ENCODE measurements around the gene EGFR.

EGFR gene

DNA sequence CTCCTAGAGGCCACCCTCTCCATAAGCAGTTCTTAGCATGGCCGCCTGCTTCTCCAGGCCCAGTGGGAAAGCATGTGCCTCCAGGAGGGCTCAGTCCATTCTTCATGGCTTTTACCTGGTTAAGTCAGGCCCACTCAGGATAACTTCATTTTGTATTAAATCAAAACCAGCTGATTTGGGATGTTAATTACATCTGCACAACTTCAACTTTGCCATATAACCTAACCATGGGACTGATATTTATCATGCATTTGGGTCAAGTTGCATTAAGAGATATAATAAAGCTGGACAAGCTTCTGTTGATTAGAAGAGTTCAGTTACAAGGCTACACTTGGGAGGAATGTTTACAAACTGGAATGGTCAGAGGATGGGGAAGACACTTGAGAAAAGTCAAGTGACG lies 65.5 kb downstream of the EGFR start:
- H3K79me2 ChIP-seq (ENCODE audit: insufficient read depth, low read depth): no peaks in the 10 kb centered on the region
- H4K20me1 ChIP-seq (ENCODE audit: insufficient read depth): no peaks in the 10 kb centered on the region
- no peak overlapping the region for H3K4me2 ChIP-seq
- H3K4me1 ChIP-seq (ENCODE audit: low read depth, poor library complexity, severe bottlenecking): no peaks in the 10 kb centered on the region
- TF ChIP-seq, protein P1, sequence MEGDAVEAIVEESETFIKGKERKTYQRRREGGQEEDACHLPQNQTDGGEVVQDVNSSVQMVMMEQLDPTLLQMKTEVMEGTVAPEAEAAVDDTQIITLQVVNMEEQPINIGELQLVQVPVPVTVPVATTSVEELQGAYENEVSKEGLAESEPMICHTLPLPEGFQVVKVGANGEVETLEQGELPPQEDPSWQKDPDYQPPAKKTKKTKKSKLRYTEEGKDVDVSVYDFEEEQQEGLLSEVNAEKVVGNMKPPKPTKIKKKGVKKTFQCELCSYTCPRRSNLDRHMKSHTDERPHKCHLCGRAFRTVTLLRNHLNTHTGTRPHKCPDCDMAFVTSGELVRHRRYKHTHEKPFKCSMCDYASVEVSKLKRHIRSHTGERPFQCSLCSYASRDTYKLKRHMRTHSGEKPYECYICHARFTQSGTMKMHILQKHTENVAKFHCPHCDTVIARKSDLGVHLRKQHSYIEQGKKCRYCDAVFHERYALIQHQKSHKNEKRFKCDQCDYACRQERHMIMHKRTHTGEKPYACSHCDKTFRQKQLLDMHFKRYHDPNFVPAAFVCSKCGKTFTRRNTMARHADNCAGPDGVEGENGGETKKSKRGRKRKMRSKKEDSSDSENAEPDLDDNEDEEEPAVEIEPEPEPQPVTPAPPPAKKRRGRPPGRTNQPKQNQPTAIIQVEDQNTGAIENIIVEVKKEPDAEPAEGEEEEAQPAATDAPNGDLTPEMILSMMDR (conservative IDR thresholded peaks at IDR 0.05; ENCODE audit: low read depth, low read length): no peak
- H3K27me3 ChIP-seq (ENCODE audit: insufficient read depth, low read depth): no peaks in the 10 kb centered on the region
- H3K4me3 ChIP-seq (IDR thresholded peaks at IDR 0.05; ENCODE audit: insufficient read depth, low read depth, low read length): no peak overlapping the region
- no peak overlapping the region for H2AFZ ChIP-seq (ENCODE audit: low read depth)
- no peaks in the 10 kb centered on the region for H3K36me3 ChIP-seq (ENCODE audit: insufficient read depth)
- H3K27ac ChIP-seq: no peak overlapping the region
- H3K9ac ChIP-seq: no peak overlapping the region

DNA sequence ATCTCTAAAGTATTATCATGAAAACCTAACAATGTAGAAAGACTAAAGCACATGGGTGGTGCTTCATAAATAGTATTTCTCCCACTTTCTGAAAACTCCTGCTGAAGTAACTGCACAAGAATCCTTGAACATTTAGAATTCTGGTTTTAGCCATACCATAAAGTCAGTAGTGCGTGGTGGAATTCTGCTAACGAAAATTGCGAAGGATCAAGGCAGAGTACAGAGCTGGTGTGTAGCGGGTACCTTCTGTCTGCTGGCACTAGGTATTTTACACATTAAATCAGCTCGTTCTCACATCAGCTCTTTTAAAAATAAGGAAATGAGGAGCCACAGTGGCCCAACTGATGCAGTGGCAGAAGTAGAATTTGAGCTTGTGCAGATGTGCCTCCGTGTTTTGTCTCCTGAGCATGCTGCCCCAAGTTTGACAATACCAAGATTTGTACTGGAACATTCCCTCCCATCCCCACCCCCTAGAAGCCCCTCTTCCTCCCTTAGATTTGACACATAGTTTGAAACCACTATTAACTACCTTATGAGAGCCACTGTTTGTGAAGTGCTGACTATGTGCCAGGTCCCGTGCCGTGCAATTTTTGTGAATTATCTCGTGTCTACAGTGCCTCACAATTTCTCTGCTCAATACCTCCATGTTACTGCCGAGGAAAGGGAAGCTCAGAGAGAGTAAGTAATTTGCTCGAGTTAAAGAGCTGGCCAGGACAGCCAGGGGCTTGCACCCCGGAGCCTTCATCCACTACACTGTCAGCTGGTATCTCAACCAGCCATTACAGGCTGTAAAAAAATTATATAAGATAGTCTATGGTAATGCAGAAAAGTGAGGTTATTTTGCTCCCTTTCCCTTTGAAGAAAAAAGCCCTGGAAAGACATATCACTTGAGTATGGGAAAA lies 66.9 kb downstream of the EGFR start:
- no peaks in the 10 kb centered on the region for H3K79me2 ChIP-seq (ENCODE audit: insufficient read depth, low read depth)
- no peak overlapping the region for H3K27ac ChIP-seq
- no peaks in the 10 kb centered on the region for H3K27me3 ChIP-seq (ENCODE audit: insufficient read depth, low read depth)
- H2AFZ ChIP-seq (ENCODE audit: low read depth): no peak overlapping the region
- TF ChIP-seq, protein P1 (conservative IDR thresholded peaks at IDR 0.05; ENCODE audit: low read depth, low read length): no peak
- no peak overlapping the region for H3K4me3 ChIP-seq (IDR thresholded peaks at IDR 0.05; ENCODE audit: insufficient read depth, low read depth, low read length)
- no peak overlapping the region for H3K4me2 ChIP-seq
- no peaks in the 10 kb centered on the region for H4K20me1 ChIP-seq (ENCODE audit: insufficient read depth)
- no peaks in the 10 kb centered on the region for H3K36me3 ChIP-seq (ENCODE audit: insufficient read depth)
- H3K4me1 ChIP-seq (ENCODE audit: low read depth, poor library complexity, severe bottlenecking): no peaks in the 10 kb centered on the region
- H3K9ac ChIP-seq: no peak overlapping the region

DNA sequence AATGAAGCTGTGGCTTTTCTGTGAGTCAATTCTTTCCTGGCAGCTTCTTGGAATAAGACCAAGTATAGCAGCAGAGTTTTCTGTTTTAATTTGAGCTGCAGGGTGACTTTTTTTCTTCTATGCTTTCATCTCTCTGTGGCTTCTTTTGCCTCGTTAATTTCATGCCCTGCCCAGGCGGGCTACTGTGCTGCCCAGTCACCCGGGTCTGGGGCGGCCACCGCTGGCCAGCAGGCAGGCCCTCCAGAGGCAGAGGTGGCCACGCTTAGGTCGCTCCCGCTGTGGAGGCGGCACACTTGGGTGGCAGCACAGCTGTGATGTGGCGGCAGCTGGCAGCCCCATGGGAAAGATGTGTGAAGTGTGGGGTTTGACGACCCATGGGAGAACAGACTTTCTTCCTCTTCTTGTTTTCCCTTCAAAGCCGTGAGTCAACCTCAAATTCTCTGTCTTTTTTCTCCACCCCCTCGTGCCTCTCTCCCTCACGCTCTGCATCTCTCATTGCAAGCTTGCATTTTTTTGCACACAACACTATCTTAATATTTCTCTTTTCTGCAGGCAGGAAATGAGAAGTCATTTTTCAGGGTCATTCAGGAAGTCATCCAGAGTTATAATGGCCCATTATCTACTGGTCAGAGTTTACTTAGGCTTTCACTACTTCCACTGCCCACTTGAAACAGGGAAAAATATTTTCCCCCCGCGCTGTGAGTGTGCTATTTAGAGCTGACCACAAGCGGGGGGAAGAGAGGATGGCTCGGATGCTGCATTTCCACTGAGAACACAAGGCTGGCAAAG lies 67.8 kb downstream of the EGFR start:
- Histone ChIP-seq H3K4me3 (IDR thresholded peaks at IDR 0.05; ENCODE audit: insufficient read depth, low read depth, low read length) (no peak overlapping the region), H3K27ac (no peak overlapping the region), H3K4me2 (no peak overlapping the region)

DNA sequence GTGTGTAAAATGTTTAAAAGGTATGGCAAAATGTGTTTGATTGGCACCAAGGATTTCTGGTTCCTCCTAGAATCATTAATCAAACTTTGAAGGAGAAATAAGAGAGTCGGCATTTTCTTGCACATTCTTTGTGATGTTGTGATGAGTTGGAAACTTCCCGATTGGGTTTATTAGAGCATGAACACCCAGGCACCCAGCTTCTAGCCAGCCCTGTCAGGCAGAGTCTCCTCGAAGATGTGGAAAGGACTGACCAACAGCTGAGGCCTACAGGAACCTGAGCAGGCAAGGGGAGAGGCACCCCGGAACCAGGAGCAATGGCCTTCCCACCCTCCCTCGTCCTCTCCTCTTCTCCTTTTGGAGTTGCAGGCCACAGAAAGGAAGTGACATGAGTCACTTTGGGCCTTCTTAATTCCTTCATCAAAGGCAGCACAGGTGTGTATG lies 68.7 kb downstream of the EGFR start:
- Histone ChIP-seq H4K20me1 (ENCODE audit: insufficient read depth) (no peaks in the 10 kb centered on the region), H3K4me3 (IDR thresholded peaks at IDR 0.05; ENCODE audit: insufficient read depth, low read depth, low read length) (no peak overlapping the region), H3K9ac (no peak overlapping the region), H2AFZ (ENCODE audit: low read depth) (no peak overlapping the region), H3K27ac (no peak overlapping the region), H3K79me2 (ENCODE audit: insufficient read depth, low read depth) (no peaks in the 10 kb centered on the region), H3K27me3 (ENCODE audit: insufficient read depth, low read depth) (no peaks in the 10 kb centered on the region), H3K4me2 (no peak overlapping the region), H3K4me1 (ENCODE audit: low read depth, poor library complexity, severe bottlenecking) (no peaks in the 10 kb centered on the region), H3K36me3 (ENCODE audit: insufficient read depth) (no peaks in the 10 kb centered on the region)
- TF ChIP-seq, protein P1 (conservative IDR thresholded peaks at IDR 0.05; ENCODE audit: low read depth, low read length): no peak

More for the DNA sequence above, 67.8 kb downstream of the EGFR start:
- Histone ChIP-seq H4K20me1 (ENCODE audit: insufficient read depth) (no peaks in the 10 kb centered on the region), H3K27me3 (ENCODE audit: insufficient read depth, low read depth) (no peaks in the 10 kb centered on the region), H3K9ac (no peak overlapping the region), H3K4me1 (ENCODE audit: low read depth, poor library complexity, severe bottlenecking) (no peaks in the 10 kb centered on the region), H3K36me3 (ENCODE audit: insufficient read depth) (no peaks in the 10 kb centered on the region), H3K79me2 (ENCODE audit: insufficient read depth, low read depth) (no peaks in the 10 kb centered on the region), H2AFZ (ENCODE audit: low read depth) (no peak overlapping the region)
- TF ChIP-seq, protein P1 (conservative IDR thresholded peaks at IDR 0.05; ENCODE audit: low read depth, low read length): no peak

All from KMS-11 (cell line).